HG03439 (cell line): ENCODE data around the gene PIK3CB.
A peak's percentile ranks its signal among the peaks of the same experiment; 100 is the strongest.

ENCODE experiments used
- ATAC-seq: cut with Tn5 transposase; IDR thresholded peaks from one replicate; pipeline ENCODE4 v1.9.1; 2021; ENCODE audit warnings: mild to moderate bottlenecking, moderate library complexity; ENCODE audit not compliant: unreplicated experiment

PIK3CB gene

DNA sequence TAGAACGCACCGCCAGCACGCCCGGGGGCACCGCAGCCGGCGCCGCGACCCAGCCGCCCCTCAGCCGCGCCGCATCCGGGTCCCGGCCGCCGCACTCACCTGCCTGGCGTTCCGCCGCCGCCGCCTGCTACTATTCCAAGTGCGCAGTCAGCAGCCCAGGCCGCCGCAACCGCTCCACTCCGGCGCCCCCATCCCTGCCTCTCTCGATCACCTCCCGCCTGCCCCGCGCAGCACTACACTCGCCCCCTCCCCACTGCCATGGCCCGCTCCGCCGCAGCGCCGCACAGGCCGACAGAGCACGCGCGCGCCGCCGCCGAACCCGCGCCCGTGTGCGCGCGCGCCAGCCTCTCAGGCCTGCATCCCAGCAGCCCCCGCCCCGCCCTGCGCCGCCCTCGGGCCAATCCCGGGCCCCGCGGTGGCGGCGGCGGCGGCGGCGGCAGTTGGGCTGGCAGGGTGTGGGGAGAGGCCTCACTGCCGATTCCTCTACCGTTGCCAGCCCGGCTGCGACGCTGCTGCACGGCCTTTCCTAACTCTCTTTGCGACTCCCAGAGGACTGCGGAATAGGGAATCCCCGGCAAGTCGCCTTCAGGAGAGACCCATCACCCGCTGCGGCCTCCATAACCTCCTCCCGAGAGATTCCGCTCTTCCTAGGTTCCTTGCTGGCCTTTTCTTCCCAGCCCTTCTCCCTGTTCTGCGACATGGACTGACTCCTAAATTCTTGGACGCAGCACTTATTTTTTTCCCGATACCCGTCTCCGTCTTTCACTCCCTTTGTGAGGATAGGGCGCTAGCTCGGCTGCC, at the start of gene PIK3CB:
PIK3CB (minus strand) TSS at position 333 of the 801 bp plus-strand sequence. CDS start 75,585 bp downstream, outside the sequence.
- peak; percentile 94 for ATAC-seq

DNA sequence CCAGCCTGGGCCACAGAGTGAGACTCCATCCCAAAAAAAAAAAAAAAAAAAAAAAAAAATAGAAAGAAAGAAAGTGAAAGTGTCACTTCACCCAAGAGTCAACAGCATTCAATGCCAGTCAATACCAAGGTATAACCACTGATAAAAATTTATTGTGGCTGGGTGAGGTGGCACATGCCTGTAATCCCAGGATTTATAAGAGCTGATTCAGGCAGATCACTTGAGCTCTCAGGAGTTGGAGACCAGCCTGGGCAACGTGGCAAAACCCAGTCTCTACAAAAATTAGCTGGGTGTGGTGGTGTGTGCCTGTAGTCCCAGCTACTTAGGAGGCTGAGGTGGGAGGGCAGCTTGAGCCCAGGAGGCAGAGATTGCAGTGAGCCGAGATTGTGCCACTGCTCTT, 46.5 kb upstream of the PIK3CB start:
- no peak for ATAC-seq

DNA sequence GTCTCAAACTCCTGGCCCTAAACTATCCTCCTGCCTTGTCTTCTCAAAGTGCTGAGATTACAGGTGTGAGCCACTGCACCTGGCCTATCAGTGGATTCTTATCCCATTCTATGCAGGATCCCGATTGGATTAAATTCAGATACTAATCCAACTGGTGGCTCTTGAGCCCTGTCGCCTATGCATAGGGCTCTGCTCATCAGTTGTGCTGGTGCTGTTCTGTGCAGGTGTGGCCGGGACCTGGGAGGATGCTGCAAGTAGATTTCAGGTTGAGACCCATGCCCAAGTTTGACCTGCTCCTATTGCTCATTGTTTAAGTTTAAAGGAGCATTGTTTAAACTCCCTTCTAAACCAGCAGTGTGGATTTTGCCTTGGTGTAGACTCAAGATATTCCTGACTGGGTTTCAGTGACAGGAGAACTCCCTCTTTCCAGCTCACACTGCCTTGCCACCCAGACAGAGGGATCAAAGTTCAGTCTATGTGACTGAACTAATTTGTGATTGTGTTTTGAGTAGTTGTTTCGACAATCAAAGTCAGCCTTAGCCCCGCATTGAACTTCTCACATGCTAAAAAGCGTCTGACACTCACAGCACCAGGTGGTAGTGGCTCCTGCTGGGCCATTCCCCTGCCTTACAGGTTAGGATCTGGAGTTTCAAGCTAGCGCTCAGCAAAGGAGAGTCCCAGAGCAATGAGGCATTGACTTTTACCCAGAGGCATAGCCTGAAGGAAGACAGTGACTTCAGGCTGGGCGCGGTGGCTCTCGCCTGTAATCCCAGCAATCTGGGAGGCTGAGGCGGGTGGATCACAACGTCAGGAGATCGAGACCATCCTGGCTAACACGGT, 45.0 kb upstream of the PIK3CB start:
- ATAC-seq, result no peak

DNA sequence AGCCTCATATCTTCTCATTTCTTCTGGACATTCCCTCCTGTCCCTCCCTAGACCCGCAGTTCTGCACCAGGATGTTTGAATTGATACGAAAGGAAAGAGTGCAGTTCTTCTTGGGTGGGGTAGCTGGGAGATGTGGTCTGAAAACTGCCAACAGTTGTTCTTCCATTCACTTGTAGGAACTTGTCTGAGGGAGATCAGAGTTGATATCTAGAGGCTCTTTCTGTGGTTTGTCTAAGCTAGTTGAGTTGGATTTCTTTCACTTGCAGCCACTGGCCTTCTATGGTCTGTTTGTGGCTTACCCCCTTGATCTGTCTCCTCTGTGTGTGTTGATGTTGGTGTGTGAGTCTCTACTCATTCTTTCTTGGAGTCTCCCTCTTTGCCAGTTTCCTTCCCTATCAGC, 42.5 kb upstream of the PIK3CB start:
- ATAC-seq, result no peak

DNA sequence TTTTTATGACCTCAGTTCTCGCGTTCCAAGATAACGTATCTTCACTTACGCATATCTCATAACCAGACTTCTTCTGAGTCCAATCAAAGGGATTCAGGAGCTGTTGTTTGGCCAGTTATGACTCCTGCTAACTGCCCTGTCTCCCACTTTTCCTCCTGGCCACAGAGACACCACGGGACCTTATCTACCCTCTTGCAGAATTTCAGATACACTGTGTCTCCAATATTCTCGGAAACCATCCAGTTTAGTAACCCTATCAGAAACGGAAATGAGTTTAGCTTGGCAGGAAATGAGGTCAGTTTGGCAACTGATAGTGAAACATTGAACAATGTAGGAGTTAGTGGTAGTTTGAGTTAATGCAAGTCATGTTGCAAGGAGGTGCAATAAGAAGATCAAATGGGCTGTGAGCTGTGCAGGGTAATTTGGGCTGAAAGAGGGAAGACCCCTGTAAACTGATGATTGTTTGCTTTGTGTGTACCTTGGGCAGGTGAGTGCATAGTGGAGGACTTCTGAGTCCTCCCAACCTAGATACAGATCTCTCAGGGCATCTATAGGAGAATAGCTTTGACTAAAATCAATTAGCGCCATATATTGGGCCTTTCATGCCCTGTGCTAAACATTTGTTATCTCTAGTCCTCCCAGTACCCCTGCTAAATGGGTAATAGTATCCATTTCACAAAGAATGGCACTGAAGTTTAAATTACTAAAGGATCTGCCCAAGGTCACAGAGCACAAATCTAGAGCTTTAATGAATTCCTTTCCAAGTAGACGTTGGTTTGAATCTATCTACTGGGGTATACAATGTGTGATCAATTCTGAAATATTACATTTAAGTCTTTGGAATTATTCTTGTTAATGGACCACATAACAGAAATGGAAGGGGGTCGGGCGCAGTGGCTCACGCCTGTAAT, 41.3 kb upstream of the PIK3CB start:
- no peak for ATAC-seq

DNA sequence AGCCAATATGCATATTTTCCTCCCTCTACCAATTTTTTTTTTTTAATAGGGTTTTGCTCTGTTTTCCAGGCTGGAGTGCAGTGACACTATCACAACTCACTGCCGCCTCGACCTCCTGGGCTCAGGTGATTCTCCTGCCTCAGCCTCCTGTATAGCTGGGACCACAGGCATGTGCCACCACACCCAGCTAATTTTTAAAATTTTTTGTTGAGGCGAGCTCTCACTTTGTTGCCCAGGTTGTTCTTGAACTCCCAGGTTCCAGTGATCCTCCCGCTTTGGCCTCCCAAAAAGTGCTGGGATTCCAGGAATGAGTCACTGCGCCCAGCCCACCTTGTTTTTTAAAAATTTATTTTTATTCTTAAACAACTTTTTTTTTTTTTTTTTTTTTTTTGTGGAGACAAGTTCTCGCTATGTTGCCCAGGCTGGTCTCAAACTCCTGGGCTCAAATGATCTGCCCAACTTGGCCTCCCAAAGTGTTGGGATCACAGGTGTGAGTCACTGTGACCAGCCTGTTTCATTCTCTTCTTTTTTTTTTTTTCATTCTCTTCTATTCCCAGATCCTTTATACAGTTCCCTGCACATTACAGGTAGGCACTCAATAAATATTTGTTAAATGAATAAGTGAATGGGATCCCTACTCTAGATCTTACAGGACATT, 40.5 kb upstream of the PIK3CB start:
- ATAC-seq, result no peak

DNA sequence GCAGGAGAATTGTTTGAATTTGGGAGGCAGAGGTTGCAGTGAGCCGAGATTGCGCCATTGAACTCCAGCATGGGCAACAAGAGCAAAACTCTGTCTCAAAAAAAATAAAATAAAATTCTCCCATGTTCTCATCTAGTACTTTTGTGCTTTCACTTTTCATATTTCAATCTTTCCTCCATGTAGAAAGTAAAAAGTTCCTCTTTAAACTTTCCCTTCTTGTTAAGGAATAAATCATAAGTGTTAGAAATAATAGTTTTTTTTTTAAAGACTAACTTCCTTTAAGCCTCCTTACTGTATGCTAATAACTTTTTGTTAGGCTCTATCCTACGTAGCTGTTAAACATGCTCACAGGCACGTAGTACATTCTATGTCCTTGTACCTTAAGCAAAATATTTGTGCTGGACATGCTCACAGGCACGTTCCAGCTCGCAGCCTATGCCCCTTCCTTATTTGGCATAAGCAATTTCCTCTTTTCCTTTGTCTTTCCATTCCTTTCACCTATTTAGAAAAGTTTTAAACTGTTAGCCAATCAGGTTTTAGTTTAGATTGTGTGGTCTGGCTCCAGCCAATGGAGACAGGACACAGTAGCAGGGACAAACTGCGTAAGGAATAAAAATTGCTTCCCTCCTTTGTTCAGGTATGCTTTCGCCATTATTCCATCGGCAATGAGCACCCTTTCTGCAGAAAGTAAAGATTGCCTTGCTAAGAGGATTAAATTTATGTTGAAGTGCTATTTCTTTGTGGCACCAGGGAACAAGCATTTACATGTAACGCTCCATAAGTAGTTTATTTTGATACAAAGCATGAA, 38.9 kb upstream of the PIK3CB start:
- no peak for ATAC-seq

DNA sequence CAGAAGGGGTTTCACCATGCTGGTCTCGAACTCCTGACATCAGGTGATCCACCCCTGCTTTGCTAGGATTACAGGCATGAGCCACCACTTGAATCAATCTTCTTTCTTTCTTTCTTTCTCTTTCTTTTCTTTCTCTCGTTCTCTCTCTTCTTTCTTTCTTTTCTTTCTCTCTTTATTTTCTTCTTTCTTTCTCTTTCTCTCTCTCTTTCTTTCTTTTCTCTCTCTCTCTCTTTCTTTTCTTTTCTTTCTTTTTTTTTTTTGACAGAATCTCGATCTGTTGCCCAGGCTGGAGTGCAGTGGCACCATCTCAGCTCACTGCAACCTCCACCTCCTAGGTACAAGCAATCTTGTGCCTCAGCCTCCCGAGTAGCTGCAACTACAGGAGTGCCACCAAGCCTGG, 37.9 kb upstream of the PIK3CB start:
- no peak for ATAC-seq

DNA sequence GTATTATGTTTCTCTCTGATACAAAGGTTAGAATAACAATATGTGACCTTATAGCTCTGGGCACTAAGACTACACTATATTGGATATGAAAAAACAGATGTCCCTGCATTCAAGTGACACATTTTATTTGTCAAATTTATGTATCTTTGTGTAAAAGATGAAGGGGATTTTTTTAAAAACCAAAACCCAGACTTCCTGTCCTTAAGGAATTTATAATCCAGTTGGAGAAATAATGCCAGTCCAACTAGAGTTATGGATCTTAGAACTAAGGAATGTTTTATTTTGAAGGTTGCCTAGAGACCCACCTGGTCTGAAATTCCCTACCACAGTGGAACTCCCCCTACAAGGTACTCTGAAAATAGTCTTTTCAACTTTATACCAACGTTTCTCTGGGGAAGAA, 33.3 kb upstream of the PIK3CB start:
- ATAC-seq, result no peak

DNA sequence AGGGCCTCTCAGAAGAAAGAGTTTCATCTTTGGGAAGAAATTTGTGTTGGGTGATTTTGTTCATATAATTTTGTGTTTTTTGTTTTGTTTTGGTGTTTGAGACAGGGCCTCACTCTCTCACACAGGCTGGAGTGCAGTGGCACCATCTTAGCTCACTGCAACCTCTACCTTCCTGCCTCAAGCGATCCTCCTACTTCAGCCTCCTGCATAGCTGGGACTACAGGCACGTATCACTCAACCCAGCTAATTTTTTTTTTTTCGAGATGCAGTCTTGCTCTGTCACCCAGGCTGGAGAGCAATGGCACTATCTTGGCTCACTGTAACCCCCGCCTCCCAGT, 29.0 kb upstream of the PIK3CB start:
- no peak for ATAC-seq

DNA sequence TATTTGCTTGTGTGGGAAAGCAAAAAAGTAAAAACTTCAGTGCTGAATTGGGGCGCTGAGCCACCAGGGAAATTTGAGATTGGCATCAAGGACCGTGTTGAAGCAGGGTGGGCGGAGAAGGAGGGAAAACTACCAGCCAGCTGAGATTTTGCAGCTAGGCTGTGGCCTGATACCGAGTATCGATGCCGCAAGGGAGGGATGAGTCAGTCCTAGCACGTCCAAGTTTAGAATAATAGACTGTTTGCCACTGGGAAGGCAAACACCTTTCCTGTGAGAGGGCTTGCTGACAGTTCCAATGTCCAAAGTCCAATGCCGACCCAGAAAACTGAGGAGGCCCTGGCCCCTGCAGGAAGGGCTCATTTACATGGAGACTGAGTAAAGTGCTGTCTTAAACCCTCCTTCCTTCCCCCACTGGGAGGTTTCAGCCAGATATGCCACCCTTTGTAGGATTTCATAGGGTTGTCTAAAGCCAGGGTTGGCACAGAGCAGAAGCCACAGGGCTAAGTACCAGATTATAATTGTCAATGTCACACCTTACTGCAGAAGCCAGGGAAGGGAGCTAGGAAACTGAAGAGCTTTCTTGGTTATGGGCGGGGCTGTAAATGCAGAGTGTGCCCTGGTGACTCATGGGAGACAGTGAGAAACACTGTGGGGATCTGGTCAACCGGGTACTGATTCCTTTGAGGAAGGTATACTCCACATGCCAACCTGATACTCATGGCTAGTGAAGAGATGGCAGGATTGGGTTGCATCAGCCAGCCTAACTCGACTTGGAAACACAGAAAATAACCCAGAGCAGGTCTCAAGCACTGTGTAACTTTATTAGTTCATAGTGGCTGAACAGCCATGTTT, 28.4 kb upstream of the PIK3CB start:
- no peak for ATAC-seq

DNA sequence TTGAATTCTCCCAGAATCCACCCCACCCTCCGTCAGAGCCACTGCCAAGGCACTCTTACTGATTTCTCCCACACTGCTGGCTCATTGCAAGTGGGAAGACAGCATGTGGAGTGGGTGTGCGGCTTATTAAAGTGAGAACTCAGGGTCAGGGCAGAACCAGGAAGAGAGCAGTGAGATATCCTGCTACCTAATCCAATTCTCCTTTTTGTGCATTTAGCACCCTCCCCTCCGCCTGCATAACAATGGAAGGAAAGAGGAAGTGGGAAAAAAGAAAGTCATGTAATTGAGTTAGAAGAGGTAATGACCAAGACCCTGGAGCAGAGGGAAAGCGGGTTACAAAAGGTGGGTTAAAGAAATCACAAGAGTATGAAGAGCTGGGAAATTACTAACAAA, 27.8 kb upstream of the PIK3CB start:
- no peak for ATAC-seq

DNA sequence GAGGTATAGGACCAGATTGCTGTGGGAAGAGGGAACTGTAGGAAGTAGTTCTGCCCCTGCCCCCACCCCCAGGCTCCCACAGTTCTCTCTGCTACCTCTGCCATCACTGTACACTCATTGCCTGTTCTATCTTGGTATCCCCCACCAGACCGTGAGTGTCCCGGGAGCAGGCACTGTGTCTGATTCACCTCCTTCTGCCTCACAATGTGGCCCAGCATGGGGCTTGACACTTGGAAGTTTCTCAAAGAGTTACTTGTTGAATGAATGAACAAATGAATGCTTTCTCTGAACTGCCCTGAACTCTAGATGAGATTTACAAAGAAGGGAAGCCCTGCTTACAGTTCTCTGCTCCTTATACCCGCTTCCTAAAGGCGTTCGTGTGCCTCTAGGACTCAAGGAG, 27.1 kb upstream of the PIK3CB start:
- no peak for ATAC-seq

DNA sequence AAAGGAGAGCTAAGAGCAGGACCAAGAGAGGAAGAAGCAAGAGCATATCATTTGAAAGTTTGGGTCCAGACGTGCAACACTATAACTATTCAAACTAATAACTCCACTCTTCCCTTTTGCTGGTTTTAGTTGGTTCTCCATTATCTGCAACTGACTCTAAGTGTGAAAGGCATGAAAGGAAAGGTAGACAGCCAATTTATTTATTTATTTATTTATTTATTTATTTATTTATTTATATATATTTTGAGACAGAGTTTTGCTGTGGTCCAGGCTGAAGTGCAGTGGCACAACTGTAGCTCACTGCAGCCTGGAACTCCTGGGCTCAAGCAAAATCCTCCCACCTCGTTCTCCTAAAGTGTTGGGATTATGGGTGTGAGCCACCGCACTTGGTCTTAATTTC, 22.1 kb upstream of the PIK3CB start:
- ATAC-seq, result no peak

DNA sequence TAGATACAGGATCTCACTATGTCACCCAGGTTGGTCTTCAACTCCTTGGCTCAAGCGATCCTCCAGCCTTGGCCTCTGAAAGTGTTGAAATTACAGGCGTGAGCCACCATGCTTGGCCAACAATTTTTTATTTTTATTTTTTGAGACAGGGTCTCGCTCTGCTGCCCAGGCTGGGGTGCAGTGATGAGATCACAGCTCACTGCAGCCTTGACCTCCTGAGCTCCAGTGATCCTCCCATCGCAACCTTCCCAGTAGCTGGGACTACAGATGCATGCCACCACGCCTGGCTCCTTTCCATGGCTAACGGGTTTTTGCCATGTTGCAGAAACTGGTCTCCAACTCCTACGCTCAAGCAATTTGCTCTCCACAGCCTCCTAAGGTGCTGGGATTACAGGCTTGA, 20.2 kb upstream of the PIK3CB start:
- no peak for ATAC-seq

DNA sequence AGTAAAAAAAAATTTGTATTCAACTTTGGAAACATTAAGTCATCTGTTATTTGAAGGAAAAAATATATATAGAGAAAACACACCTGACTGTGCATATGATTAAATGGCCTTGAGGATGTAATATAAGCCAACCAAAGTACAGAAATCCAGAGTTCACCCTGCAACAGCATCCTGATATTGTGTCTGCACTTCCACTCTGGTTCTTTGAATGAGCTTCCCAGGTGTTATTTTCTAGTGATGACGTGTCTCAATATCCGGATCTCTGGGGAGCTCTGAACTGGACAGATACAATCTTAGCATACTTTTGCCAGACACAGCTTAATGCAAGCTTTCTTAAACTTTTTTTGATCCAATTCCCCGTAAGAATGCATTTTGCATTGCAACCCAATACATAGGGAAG, 19.5 kb upstream of the PIK3CB start:
- ATAC-seq, result no peak

DNA sequence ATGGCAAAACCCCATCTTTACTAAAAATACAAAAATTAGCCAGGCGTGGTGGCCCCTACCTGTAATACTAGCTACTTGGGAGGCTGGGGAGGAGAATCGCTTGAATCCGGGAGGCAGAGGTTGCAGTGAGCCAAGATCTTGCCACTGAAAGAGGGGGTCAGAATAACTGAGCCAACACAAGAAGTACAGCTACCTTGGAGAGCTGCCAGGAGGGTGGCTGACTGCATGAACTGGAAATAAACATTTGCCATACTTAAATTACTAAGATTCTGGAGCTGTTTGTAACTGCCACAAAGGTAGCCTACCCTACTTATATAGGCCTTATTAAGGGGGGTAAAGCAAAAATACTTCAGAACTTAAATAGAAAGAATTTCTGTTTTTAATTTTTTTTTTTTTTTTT, 15.4 kb upstream of the PIK3CB start:
- ATAC-seq, result no peak

DNA sequence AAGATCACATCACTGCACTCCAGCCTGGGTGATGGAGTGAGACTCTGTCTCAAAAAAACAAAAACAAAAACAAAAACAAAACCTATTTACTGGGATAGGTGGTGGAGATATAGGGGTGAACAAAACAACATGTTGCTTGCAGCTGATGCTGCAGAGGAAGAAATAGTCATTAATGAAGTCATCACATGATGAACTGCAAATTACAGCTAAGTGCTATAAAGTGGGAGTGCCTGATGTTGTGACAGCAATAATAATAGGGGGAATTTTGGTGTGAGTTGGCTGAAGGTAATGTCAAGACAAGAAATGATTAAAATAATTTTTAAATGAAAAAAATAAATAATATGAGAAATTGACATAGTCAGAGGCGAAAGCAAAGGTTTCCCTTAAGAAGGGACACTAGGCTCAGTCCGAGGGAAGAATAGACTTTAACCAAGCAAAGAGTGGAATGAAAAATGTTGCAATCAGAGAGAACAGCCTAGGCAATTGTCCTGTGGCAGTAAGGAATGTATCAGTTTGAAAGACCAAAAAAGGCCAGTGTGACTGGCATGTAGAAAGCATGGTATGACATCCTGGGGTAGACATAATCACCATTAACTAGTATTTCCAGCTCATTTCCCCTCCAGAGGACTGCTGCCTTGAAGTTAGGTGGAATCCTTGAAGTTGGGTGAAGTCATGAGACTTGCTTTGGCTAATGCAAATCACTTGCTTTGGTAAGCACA, 14.7 kb upstream of the PIK3CB start:
- ATAC-seq, result no peak
